22Rv1 (cell line): ENCODE results near the gene TMEM179.
"Not testable (repeated sequence)": the region's sequence is repeated elsewhere in the genome, so short reads cannot be mapped to it uniquely, and the experiment has no call there.

Source experiments
- ZFX ChIP-seq: fragments of 450-650 bp; IDR thresholded peaks from 2 replicates; pipeline ENCODE4 v1.6.1; 2017; ENCODE audit warnings: antibody characterized with exemption, borderline replicate concordance
- TF ChIP-seq, protein P1 (sequence below): fragments of 450-650 bp; IDR thresholded peaks from 2 replicates; pipeline ENCODE4 v1.5.1; 2017; ENCODE audit warnings: mild to moderate bottlenecking

DNA sequence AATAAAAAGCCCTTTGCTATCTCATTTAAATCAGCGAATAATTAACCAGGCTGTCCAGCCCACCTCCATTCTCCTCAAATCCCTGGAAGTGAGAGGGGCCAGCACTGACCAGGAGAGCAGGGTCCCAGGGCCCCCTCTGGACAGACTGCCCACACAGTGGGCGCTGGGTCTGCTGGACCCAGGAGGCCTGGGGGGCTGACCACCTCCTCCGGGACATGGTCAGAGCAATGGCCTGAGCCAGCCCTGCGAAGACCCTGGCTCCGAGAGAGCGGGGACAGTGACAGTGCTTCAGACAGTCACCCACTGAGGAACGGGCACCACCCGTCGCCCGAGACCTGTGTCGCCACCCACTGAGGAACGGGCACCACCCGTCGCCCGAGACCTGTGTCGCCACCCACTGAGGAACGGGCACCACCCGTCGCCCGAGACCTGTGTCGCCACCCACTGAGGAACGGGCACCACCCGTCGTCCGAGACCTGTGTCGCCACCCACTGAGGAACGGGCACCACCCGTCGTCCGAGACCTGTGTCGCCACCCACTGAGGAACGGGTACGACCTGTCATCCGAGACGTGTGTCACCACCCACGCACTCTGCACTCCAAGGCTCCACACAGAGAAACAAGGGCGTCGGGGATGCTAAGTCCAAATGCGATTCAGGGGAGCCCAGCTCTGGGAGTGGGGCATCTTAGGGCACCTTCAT lies 32.4 kb upstream of the TMEM179 start:
- TF ChIP-seq, protein P1, sequence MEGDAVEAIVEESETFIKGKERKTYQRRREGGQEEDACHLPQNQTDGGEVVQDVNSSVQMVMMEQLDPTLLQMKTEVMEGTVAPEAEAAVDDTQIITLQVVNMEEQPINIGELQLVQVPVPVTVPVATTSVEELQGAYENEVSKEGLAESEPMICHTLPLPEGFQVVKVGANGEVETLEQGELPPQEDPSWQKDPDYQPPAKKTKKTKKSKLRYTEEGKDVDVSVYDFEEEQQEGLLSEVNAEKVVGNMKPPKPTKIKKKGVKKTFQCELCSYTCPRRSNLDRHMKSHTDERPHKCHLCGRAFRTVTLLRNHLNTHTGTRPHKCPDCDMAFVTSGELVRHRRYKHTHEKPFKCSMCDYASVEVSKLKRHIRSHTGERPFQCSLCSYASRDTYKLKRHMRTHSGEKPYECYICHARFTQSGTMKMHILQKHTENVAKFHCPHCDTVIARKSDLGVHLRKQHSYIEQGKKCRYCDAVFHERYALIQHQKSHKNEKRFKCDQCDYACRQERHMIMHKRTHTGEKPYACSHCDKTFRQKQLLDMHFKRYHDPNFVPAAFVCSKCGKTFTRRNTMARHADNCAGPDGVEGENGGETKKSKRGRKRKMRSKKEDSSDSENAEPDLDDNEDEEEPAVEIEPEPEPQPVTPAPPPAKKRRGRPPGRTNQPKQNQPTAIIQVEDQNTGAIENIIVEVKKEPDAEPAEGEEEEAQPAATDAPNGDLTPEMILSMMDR, result not testable (repeated sequence)
- TF ChIP-seq ZFX, result not testable (repeated sequence)
